HL-60 (cell line): Measurements from ENCODE around the gene SPIN1.

Experiments used
- CTCF ChIP-seq: IDR thresholded peaks from one replicate; pipeline ENCODE4 v1.5.1; 2011; ENCODE audit warnings: low read length, control low read depth, inconsistent platforms; ENCODE audit not compliant: insufficient read depth
- POLR2AphosphoS5 ChIP-seq: IDR thresholded peaks from 2 replicates; pipeline ENCODE4 v1.6.1; 2012; ENCODE audit warnings: low read depth
- REST ChIP-seq: IDR thresholded peaks from 2 replicates; pipeline ENCODE4 v1.6.1; 2012; ENCODE audit warnings: low read depth; ENCODE audit not compliant: insufficient replicate concordance

- TF ChIP-seq POLR2AphosphoS5 (no peak), CTCF (no peak), REST (no peak)
These were observed 112.8 kb downstream of the SPIN1 start for GRCh38 chr9:88501086-88501485.
